Breast epithelium (tissue), 3 donors: ENCODE data around the gene CD1B.

Source experiments
- POLR2A ChIP-seq: fragments of 450-650 bp; IDR thresholded peaks from one replicate; pipeline ENCODE4 v1.6.1; 2016; ENCODE audit warnings: antibody characterized with exemption, mild to moderate bottlenecking, moderate library complexity
- TF ChIP-seq, protein P1 (sequence below), 3 donors: fragments of 450-650 bp; IDR thresholded peaks; one replicate each; pipeline ENCODE4 v1.5.1; 2016 to 2017; ENCODE audit warnings: antibody characterized with exemption in 3 of 3, mild to moderate bottlenecking in 3 of 3, moderate library complexity in 3 of 3

DNA sequence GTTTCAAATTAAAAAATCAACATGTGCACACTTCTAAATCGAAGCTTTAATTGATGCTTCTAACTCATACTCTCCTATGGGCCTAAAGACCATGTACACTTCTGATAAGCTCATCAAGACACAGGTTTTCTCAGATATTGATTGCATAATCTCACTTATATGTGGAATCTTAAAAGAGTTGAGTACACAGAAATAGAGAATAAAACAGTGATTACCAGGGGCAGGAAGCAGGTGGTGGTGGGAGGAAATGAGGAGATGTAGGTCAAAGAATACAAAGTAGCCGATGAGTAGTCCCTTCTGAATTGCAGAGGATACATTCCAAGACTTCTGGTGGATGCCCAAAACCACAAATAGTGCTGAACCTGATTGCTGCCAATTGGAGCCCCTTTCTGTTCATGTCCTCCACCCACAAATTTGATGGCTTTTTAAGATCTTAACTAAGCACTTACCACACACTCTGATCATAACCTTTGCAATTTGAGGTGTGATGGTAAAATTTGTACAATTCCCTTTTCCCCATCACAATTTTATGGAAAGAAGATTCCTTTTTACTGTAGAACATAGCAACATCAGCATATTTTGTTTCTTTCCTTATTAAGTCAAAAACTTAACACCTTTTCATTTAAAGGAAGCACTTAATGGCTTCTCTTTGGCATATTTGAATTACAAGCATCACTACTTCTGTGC lies 3.3 kb upstream of the CD1B start:
- TF ChIP-seq POLR2A: no peak
- TF ChIP-seq, protein P1, sequence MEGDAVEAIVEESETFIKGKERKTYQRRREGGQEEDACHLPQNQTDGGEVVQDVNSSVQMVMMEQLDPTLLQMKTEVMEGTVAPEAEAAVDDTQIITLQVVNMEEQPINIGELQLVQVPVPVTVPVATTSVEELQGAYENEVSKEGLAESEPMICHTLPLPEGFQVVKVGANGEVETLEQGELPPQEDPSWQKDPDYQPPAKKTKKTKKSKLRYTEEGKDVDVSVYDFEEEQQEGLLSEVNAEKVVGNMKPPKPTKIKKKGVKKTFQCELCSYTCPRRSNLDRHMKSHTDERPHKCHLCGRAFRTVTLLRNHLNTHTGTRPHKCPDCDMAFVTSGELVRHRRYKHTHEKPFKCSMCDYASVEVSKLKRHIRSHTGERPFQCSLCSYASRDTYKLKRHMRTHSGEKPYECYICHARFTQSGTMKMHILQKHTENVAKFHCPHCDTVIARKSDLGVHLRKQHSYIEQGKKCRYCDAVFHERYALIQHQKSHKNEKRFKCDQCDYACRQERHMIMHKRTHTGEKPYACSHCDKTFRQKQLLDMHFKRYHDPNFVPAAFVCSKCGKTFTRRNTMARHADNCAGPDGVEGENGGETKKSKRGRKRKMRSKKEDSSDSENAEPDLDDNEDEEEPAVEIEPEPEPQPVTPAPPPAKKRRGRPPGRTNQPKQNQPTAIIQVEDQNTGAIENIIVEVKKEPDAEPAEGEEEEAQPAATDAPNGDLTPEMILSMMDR (IDR thresholded peaks at IDR 0.05): no peak
